ENCODE measurements around the gene CENPW. TPM values are rescaled to one million over a fixed set of nuclear protein-coding genes. Genes with fewer than 3 reads are reported as not detected.

The CENPW gene
- total RNA-seq, 1 experiment from 2014 or later, result 46.9 TPM

GRCh38 chr6:126372626-126373025, 32.7 kb downstream of the CENPW start:
- ATAC-seq (no peak), DNase-seq (ENCODE audit: low read depth, low spot score) (no peak)
- Histone ChIP-seq H3K4me2 (ENCODE audit: low read length) (no peak overlapping the region), H3K4me3 (replicated peaks in 1 of 2; ENCODE audit: low read depth in 1 of 2, low read length in 2 of 2) (no peak overlapping the region), H3K9me2 (ENCODE audit: insufficient read depth) (no peaks in the 10 kb centered on the region), H2AFZ (ENCODE audit: low read depth, low read length, poor library complexity, severe bottlenecking) (no peak overlapping the region), H3K79me2 (ENCODE audit: insufficient read depth, low read length) (no peaks in the 10 kb centered on the region), H3K9ac (ENCODE audit: low read length) (no peak overlapping the region), H3K27me3 (ENCODE audit: insufficient read depth, low read length) (no peaks in the 10 kb centered on the region), H3K4me1 (ENCODE audit: control insufficient read depth in 1 of 2, insufficient read depth in 2 of 2, low read length in 2 of 2) (no peaks in the 10 kb centered on the region), H4K20me1 (ENCODE audit: insufficient read depth) (no peaks in the 10 kb centered on the region; the same call in 1 of the 2 replicates), H3K9me3 (ENCODE audit: control insufficient read depth in 1 of 2, insufficient read depth in 1 of 2, low read depth in 1 of 2, low read length in 2 of 2) (no peaks in the 10 kb centered on the region), H3K27ac (ENCODE audit: low read depth, low read length) (no peak overlapping the region), H3K36me3 (ENCODE audit: control insufficient read depth in 1 of 2, insufficient read depth in 2 of 2, low read length in 2 of 2) (no peaks in the 10 kb centered on the region)
- intact Hi-C loops (cut with micrococcal nuclease), result no loop called here
- POLR2A ChIA-PET, result no interaction called here
- CTCF ChIA-PET, result no interaction called here
- no TSS peak for BruUV-seq (replicated peaks)
- TF ChIP-seq SP1 (IDR thresholded peaks at IDR 0.05; ENCODE audit: low read depth), result no peak
- TF ChIP-seq REST (IDR thresholded peaks at IDR 0.05; ENCODE audit: low read depth), result no peak
- TF ChIP-seq SIN3A (IDR thresholded peaks at IDR 0.05; ENCODE audit: low read depth), result no peak
- TF ChIP-seq TCF7L2 (IDR thresholded peaks at IDR 0.05; ENCODE audit: borderline replicate concordance, extremely low read depth, insufficient read depth, insufficient read length), result no peak
- no peak for TF ChIP-seq ZBTB33 (IDR thresholded peaks at IDR 0.05; ENCODE audit: extremely low read depth, insufficient replicate concordance, low read length)
- TF ChIP-seq SRF (IDR thresholded peaks at IDR 0.05; ENCODE audit: low read depth), result no peak
- no peak for TF ChIP-seq CEBPB (IDR thresholded peaks at IDR 0.05; ENCODE audit: low read depth)
- RAD21 ChIA-PET (ENCODE audit: low non-redundant PET in 1 of 2, low total read pairs in 2 of 2, uncharacterized antibody in 2 of 2, unreplicated experiment in 2 of 2), result no interaction called here
